DND-41 (cell line): ENCODE measurements around the gene ZBTB49.

ENCODE experiments used
- ATAC-seq: fragments of 200-7000 bp; cut with Tn5 transposase; 3 replicates; pipeline ENCODE4 v1.9.1; 2021; ENCODE audit warnings: low read depth; ENCODE audit not compliant: insufficient read depth
- DNase-seq: peaks from one replicate; pipeline ENCODE4 v3.0.0-alpha.2; 2020
- H2AFZ ChIP-seq: 2 replicates; pipeline ENCODE4 v1.6.0; 2012; ENCODE audit warnings: low read depth, low read length
- H3K27ac ChIP-seq: 2 replicates; pipeline ENCODE4 v1.5.1; 2012; ENCODE audit warnings: low read length, inconsistent platforms
- H3K27me3 ChIP-seq: fragments of 200-600 bp; sonication (generic); 2 replicates; pipeline ENCODE4 v1.6.0; 2012; ENCODE audit warnings: low read length, mild to moderate bottlenecking, inconsistent platforms; ENCODE audit not compliant: insufficient read depth, poor library complexity
- H3K36me3 ChIP-seq: 2 replicates; pipeline ENCODE4 v1.5.1; 2012; ENCODE audit warnings: low read length, inconsistent platforms; ENCODE audit not compliant: insufficient read depth
- H3K4me1 ChIP-seq: 2 replicates; pipeline ENCODE4 v1.5.1; 2012; ENCODE audit warnings: mild to moderate bottlenecking, low read length; ENCODE audit not compliant: insufficient read depth
- H3K4me2 ChIP-seq: 2 replicates; pipeline ENCODE4 v1.6.0; 2012; ENCODE audit warnings: mild to moderate bottlenecking, moderate library complexity, low read length, inconsistent platforms; ENCODE audit not compliant: insufficient read depth
- H3K4me3 ChIP-seq, 2 experiments: fragments of 200-600 bp in 1 of 2; shearing (Covaris generic) in 1 of 2; 2 replicates each; pipeline ENCODE4 v1.5.1; 2012 to 2016; ENCODE audit warnings: inconsistent platforms in 2 of 2, low read length in 2 of 2, mild to moderate bottlenecking in 2 of 2, low read depth in 1 of 2, moderate library complexity in 1 of 2
- H3K79me2 ChIP-seq: 2 replicates; pipeline ENCODE4 v1.6.0; 2012; ENCODE audit warnings: low read length, inconsistent platforms; ENCODE audit not compliant: insufficient read depth
- H3K9ac ChIP-seq: 2 replicates; pipeline ENCODE4 v1.6.0; 2012; ENCODE audit warnings: low read depth, mild to moderate bottlenecking, inconsistent platforms, low read length, moderate library complexity
- H3K9me3 ChIP-seq: 2 replicates; pipeline ENCODE4 v1.5.1; 2012; ENCODE audit warnings: low read length, moderate library complexity, mild to moderate bottlenecking, inconsistent platforms; ENCODE audit not compliant: insufficient read depth, severe bottlenecking
- H4K20me1 ChIP-seq: 2 replicates; pipeline ENCODE4 v1.6.0; 2012; ENCODE audit warnings: low read length; ENCODE audit not compliant: insufficient read depth
- CTCF ChIP-seq: IDR thresholded peaks from 2 replicates; pipeline ENCODE4 v1.5.1; 2012; ENCODE audit warnings: borderline replicate concordance, low read length, moderate library complexity, mild to moderate bottlenecking; ENCODE audit not compliant: poor library complexity, severe bottlenecking; ENCODE audit errors: extremely low read depth
- EZH2 ChIP-seq: IDR thresholded peaks from 3 replicates; pipeline ENCODE4 v1.6.1; 2012; ENCODE audit warnings: borderline replicate concordance, low read depth, mild to moderate bottlenecking, moderate library complexity, low read length, inconsistent platforms; ENCODE audit not compliant: severe bottlenecking

Gene ZBTB49

GRCh38 chr4:4361883-4362282 lies 71.8 kb downstream of the ZBTB49 start:
- no peaks in the 10 kb centered on the region for H3K9me3 ChIP-seq
- H3K36me3 ChIP-seq, result no peaks in the 10 kb centered on the region
- H4K20me1 ChIP-seq, result no peaks in the 10 kb centered on the region
- H3K79me2 ChIP-seq, result no peaks in the 10 kb centered on the region
- H3K27ac ChIP-seq, result no peak overlapping the region
- no peak for DNase-seq
- no peaks in the 10 kb centered on the region for H3K4me1 ChIP-seq
- no peaks in the 10 kb centered on the region for H3K27me3 ChIP-seq
- no peak overlapping the region for H3K9ac ChIP-seq
- H2AFZ ChIP-seq, result no peak overlapping the region
- no peak for TF ChIP-seq EZH2
- TF ChIP-seq CTCF, result no peak
- H3K4me3 ChIP-seq, result no peak overlapping the region
- ATAC-seq, result peak; percentile 22; the same call in 1 of the 3 replicates
- H3K4me2 ChIP-seq, result no peak overlapping the region

GRCh38 chr4:4362991-4363697 lies 73.1 kb downstream of the ZBTB49 start:
- no peak for ATAC-seq
- H3K27me3 ChIP-seq, result no peaks in the 10 kb centered on the region
- no peaks in the 10 kb centered on the region for H3K79me2 ChIP-seq

GRCh38 chr4:4364061-4364460 lies 74.0 kb downstream of the ZBTB49 start:
- no peak overlapping the region for H3K27ac ChIP-seq
- ATAC-seq (no peak), DNase-seq (no peak)
- no peak overlapping the region for H3K9ac ChIP-seq
- H3K4me2 ChIP-seq, result no peak overlapping the region
- H3K79me2 ChIP-seq, result no peaks in the 10 kb centered on the region
- H4K20me1 ChIP-seq, result no peaks in the 10 kb centered on the region
- H3K4me3 ChIP-seq, result no peak overlapping the region
- no peaks in the 10 kb centered on the region for H3K27me3 ChIP-seq
- H2AFZ ChIP-seq, result no peak overlapping the region
- H3K9me3 ChIP-seq, result no peaks in the 10 kb centered on the region
- no peak for TF ChIP-seq CTCF
- no peak for TF ChIP-seq EZH2
- H3K4me1 ChIP-seq, result no peaks in the 10 kb centered on the region
- H3K36me3 ChIP-seq, result no peaks in the 10 kb centered on the region

More at GRCh38 chr4:4362991-4363697, 73.1 kb downstream of the ZBTB49 start:
- no peak overlapping the region for H3K27ac ChIP-seq
- no peaks in the 10 kb centered on the region for H3K4me1 ChIP-seq
- H3K36me3 ChIP-seq, result no peaks in the 10 kb centered on the region
- H4K20me1 ChIP-seq, result no peaks in the 10 kb centered on the region
- no peak overlapping the region for H2AFZ ChIP-seq
- TF ChIP-seq EZH2 (no peak), CTCF (no peak)
- H3K9me3 ChIP-seq, result no peaks in the 10 kb centered on the region
- DNase-seq, result no peak
- no peak overlapping the region for H3K4me2 ChIP-seq
- H3K4me3 ChIP-seq, result no peak overlapping the region
- H3K9ac ChIP-seq, result no peak overlapping the region
